Caco-2 (cell line): ENCODE measurements around the gene PSD. TPM values are rescaled to one million over a fixed set of nuclear protein-coding genes. Genes with fewer than 3 reads are reported as not detected.

Experiments used
- BruUV-seq: library from RNA; stranded (reverse); fragments of 400-500 nt; replicated peaks from 2 replicates; lab custom pipeline; 2021; lab: Mats Ljungman, UMichigan
- CTCF ChIA-PET: fragments of 300-600 bp; sonication (Branson Sonifier 250); formaldehyde crosslinking; loops from one replicate; lab custom pipeline; 2022; ENCODE audit warnings: antibody characterized with exemption; lab: Charles Lee
- POLR2A ChIA-PET: fragments of 300-600 bp; sonication (Branson Sonifier 250); formaldehyde crosslinking; loops from one replicate; lab custom pipeline; 2022; ENCODE audit warnings: antibody characterized with exemption; lab: Charles Lee
- DNase-seq, 2 experiments: peaks; one replicate each; pipeline versions ENCODE4 v3.0.0 to v3.0.0-alpha.2; 2020 to 2022
- H3K27me3 ChIP-seq: replicated peaks from 2 replicates; pipeline ENCODE4 v1.6.0; 2011; ENCODE audit warnings: low read length; ENCODE audit not compliant: control insufficient read depth, insufficient read depth
- H3K36me3 ChIP-seq: 2 replicates; pipeline ENCODE4 v1.5.1; 2011; ENCODE audit warnings: low read length; ENCODE audit not compliant: control insufficient read depth, insufficient read depth
- H3K4me1 ChIP-seq: fragments of 250-450 bp; sonication (Bioruptor Pico); 2 replicates; pipeline ENCODE4 v1.5.1; 2020; ENCODE audit warnings: mild to moderate bottlenecking
- H3K4me3 ChIP-seq: 2 replicates; pipeline ENCODE4 v1.5.1; 2011; ENCODE audit warnings: low read depth, mild to moderate bottlenecking, control low read depth, low read length
- H3K9me3 ChIP-seq: fragments of 250-450 bp; sonication (Bioruptor Pico); 2 replicates; pipeline ENCODE4 v1.5.1; 2020; ENCODE audit warnings: mild to moderate bottlenecking, moderate library complexity
- H3K27ac Mint-ChIP-seq: one replicate; pipeline ENCODE4 v1.8.0; 2022; ENCODE audit warnings: mixed read lengths; ENCODE audit not compliant: unreplicated experiment
- H3K27me3 Mint-ChIP-seq: one replicate; pipeline ENCODE4 v1.8.0; 2022; ENCODE audit warnings: mixed read lengths; ENCODE audit not compliant: insufficient read depth, unreplicated experiment
- H3K36me3 Mint-ChIP-seq: one replicate; pipeline ENCODE4 v1.8.0; 2022; ENCODE audit warnings: mild to moderate bottlenecking, mixed read lengths; ENCODE audit not compliant: insufficient read depth, unreplicated experiment
- H3K4me1 Mint-ChIP-seq: one replicate; pipeline ENCODE4 v1.8.0; 2022; ENCODE audit warnings: low read depth, mixed read lengths; ENCODE audit not compliant: unreplicated experiment
- H3K4me3 Mint-ChIP-seq: one replicate; pipeline ENCODE4 v1.8.0; 2022; ENCODE audit warnings: mild to moderate bottlenecking, moderate library complexity, mixed read lengths; ENCODE audit not compliant: unreplicated experiment
- H3K9me3 Mint-ChIP-seq: one replicate; pipeline ENCODE4 v1.8.0; 2022; ENCODE audit warnings: mixed read lengths; ENCODE audit not compliant: unreplicated experiment
- intact Hi-C: fragments of 100-400 bp; cut with micrococcal nuclease; formaldehyde crosslinking; loops from one replicate; pipeline ENCODE4 v1.10.0; 2022; ENCODE audit not compliant: unreplicated experiment
- total RNA-seq: library from RNA; stranded (reverse); gene quantifications from 2 replicates; pipeline ENCODE4 v1.2.3, GENCODE V29; 2022
- TF ChIP-seq, protein P1 (sequence below), 2 experiments: fragments of 200-600 bp in 1 of 2; IDR thresholded peaks; 1 replicate in 1 of 2; 2 replicates in 1 of 2; pipeline versions ENCODE4 v1.5.1 to v1.8.0; 2011 to 2022; ENCODE audit warnings: antibody characterized with exemption in 1 of 2, control low read depth in 1 of 2, inconsistent platforms in 1 of 2, low read depth in 1 of 2, low read length in 1 of 2, mild to moderate bottlenecking in 1 of 2, moderate library complexity in 1 of 2; ENCODE audit not compliant: insufficient read depth in 1 of 2, severe bottlenecking in 1 of 2, unreplicated experiment in 1 of 2

Gene PSD
- total RNA-seq, 1 experiment from 2014 or later = 2.8 TPM

DNA sequence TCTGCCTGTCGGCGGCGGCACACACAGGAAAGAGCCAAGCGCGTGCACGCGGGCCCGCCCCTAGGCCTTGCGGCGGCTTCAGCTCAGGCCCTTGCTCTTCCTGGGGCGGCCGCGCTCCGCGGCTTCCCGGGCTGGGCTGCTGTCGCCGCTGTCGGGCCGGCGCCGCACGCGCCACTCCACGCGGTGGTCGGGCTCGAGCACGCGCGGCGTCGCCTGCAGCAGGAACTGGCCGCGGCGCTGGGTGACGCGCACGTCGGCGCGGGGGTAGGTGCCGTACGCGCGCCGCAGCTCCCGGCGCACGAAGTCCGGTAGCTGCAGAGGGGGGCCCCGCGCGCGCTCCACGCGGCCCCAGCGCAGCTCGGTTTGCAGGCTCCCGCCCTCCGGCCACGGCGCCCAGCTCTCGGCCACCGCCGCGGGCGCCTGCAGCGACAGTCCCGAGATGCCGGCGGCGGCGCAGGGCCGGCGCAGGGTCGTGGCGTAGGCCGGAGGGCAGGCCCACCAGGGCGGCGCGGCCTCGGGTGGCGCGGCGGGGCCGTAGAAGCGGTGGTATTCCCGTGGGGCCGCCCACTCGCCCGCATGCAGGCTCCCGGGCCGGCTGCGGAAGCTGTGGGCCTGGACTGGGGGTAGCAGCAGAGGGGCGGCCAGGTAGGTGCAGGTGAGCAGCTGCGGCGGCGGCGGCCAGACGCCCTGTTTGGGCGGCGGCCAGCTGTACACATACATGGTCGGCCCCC, 32.0 kb upstream of the PSD start:
- ChIA-PET POLR2A (interaction anchor here (0.6 to 2.4 kb wide), 12 partner anchors 8 to 142 kb away, joined by 3 to 23 read pairs (median 4); partner anchors contain the start of genes ACTR1A and CUEDC2), CTCF (interaction anchor here (0.5 to 2.0 kb wide), 6 partner anchors 14 to 264 kb away, joined by 3 to 8 read pairs (median 5); partner anchors contain the start of genes ARL3, CUEDC2, SFXN2 and TRIM8)
- Mint-ChIP-seq H3K4me1 (peaks cover 30% of the 10 kb centered on the region), H3K9me3 (no peaks in the 10 kb centered on the region), H3K36me3 (peaks cover 53% of the 10 kb centered on the region), H3K27ac (peak overlapping the region; percentile 90), H3K4me3 (peak overlapping the region; percentile 90), H3K27me3 (no peaks in the 10 kb centered on the region)
- intact Hi-C loops = loop anchor here (1.0 kb wide), 2 partner anchors 11 to 18 kb away; partner anchors contain the start of gene CUEDC2
- peak; percentile 89 to 94 for DNase-seq
- no peaks in the 10 kb centered on the region for H3K9me3 ChIP-seq
- TF ChIP-seq, protein P1, sequence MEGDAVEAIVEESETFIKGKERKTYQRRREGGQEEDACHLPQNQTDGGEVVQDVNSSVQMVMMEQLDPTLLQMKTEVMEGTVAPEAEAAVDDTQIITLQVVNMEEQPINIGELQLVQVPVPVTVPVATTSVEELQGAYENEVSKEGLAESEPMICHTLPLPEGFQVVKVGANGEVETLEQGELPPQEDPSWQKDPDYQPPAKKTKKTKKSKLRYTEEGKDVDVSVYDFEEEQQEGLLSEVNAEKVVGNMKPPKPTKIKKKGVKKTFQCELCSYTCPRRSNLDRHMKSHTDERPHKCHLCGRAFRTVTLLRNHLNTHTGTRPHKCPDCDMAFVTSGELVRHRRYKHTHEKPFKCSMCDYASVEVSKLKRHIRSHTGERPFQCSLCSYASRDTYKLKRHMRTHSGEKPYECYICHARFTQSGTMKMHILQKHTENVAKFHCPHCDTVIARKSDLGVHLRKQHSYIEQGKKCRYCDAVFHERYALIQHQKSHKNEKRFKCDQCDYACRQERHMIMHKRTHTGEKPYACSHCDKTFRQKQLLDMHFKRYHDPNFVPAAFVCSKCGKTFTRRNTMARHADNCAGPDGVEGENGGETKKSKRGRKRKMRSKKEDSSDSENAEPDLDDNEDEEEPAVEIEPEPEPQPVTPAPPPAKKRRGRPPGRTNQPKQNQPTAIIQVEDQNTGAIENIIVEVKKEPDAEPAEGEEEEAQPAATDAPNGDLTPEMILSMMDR (IDR thresholded peaks at IDR 0.05; ENCODE audit: insufficient read depth in 1 of 2, low read depth in 1 of 2, low read length in 1 of 2, severe bottlenecking in 1 of 2, unreplicated experiment in 1 of 2) = peak in 1 of 2 experiments; percentile 5
- H3K4me1 ChIP-seq = peaks cover 41% of the 10 kb centered on the region
- no TSS peak for BruUV-seq
- H3K36me3 ChIP-seq = 0 out of 2 replicates have a peak, but pooled peaks cover 1% of the 10 kb centered on the region
- no peaks in the 10 kb centered on the region for H3K27me3 ChIP-seq
- H3K4me3 ChIP-seq = peak overlapping the region; percentile 84

DNA sequence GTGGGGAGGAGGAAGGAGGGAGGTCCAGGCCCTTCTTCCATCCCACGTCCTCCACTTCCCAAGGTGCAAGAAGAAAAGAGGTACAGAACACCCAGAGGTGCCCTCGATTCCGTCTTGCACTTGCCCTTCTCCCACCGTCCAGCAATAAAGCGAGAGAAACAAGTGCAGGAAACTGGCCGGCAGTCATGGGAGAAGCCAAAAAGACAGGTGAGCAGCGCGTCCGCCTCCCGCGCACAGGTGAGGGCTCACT, 31.5 kb upstream of the PSD start:
- TSS peak; percentile 29 for BruUV-seq
- intact Hi-C loops = loop anchor here (1.0 kb wide), 2 partner anchors 11 to 18 kb away; partner anchors contain the start of gene CUEDC2
- Mint-ChIP-seq H3K27me3 (no peaks in the 10 kb centered on the region), H3K36me3 (peaks cover 50% of the 10 kb centered on the region), H3K9me3 (no peaks in the 10 kb centered on the region), H3K4me3 (peak overlapping the region; percentile 90), H3K27ac (peak overlapping the region; percentile 90), H3K4me1 (peaks cover 27% of the 10 kb centered on the region)
- no peaks in the 10 kb centered on the region for H3K27me3 ChIP-seq
- H3K36me3 ChIP-seq = no peaks in the 10 kb centered on the region
- peak overlapping the region; percentile 84 for H3K4me3 ChIP-seq
- TF ChIP-seq, protein P1 (IDR thresholded peaks at IDR 0.05; ENCODE audit: insufficient read depth in 1 of 2, low read depth in 1 of 2, low read length in 1 of 2, severe bottlenecking in 1 of 2, unreplicated experiment in 1 of 2) = no peak
- no peaks in the 10 kb centered on the region for H3K9me3 ChIP-seq
- CTCF ChIA-PET = interaction anchor here (1.2 to 2.0 kb wide), 3 partner anchors 18 to 194 kb away, joined by 3 to 8 read pairs (median 5); partner anchors contain the start of genes CUEDC2 and TRIM8
- DNase-seq = no peak
- POLR2A ChIA-PET = interaction anchor here (0.6 to 2.4 kb wide), 10 partner anchors 8 to 134 kb away, joined by 3 to 23 read pairs (median 5); partner anchors contain the start of genes ACTR1A and CUEDC2
- H3K4me1 ChIP-seq = peaks cover 36% of the 10 kb centered on the region

DNA sequence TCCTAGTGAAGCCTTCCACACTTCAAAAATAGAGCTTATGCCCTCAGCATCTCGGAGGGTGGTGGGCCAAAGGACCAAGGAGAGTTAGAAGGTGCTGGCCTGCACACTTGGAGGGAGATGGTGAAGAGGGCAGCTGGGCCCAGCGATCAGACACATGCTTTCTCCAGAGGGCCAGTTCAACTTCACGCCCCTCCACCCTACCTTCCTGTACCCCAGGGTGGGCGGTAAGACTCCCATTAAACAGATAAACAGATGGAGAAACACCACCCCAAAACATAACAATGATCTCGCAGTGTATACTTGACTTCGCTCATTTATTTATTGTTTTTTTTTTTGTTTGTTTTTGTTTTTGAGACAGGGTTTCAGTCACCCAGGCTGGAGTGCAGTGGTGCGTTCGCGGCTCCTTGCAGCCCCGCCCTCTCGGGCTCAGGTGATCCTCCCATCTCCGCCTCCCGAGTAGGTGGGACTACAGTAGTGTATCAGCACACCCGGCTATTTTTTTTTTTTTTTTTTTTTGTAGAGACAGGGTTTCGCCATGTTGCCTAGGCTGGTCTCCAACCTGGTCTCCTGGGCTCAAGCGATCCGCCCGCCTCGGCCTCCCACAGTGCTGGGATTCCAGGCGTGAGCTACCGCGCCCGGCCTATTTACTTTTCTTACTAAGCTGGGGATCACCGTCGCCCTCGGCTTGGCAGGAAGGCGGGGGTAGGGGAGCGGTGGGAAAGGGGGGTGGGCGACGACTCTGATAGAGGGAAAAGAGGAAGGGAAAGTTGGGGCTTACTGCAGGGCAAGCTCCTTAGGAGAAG, 30.9 kb upstream of the PSD start:
- TF ChIP-seq, protein P1 (IDR thresholded peaks at IDR 0.05; ENCODE audit: insufficient read depth in 1 of 2, low read depth in 1 of 2, low read length in 1 of 2, severe bottlenecking in 1 of 2, unreplicated experiment in 1 of 2) = no peak
- POLR2A ChIA-PET = interaction anchor here (0.6 to 2.4 kb wide), 7 partner anchors 8 to 113 kb away, joined by 3 to 23 read pairs (median 6); partner anchors contain the start of gene CUEDC2
- DNase-seq = peak; percentile 90 to 92
- peak overlapping the region; percentile 90 for H3K27ac Mint-ChIP-seq
- H3K9me3 ChIP-seq = no peaks in the 10 kb centered on the region
- intact Hi-C loops = loop anchor here (1.0 kb wide), 3 partner anchors 12 to 55 kb away; partner anchors contain the start of gene CUEDC2
- no peaks in the 10 kb centered on the region for H3K27me3 ChIP-seq
- H3K36me3 ChIP-seq = no peaks in the 10 kb centered on the region
- no peaks in the 10 kb centered on the region for H3K27me3 Mint-ChIP-seq
- BruUV-seq = TSS peak; percentile 48
- CTCF ChIA-PET = interaction anchor here (1.2 to 2.0 kb wide), 3 partner anchors 17 to 195 kb away, joined by 3 to 8 read pairs (median 5); partner anchors contain the start of genes CUEDC2 and TRIM8
- H3K9me3 Mint-ChIP-seq = no peaks in the 10 kb centered on the region
- H3K4me3 Mint-ChIP-seq = peak overlapping the region; percentile 90
- H3K4me1 ChIP-seq = peaks cover 31% of the 10 kb centered on the region
- H3K4me1 Mint-ChIP-seq = peaks cover 22% of the 10 kb centered on the region
- peaks cover 45% of the 10 kb centered on the region for H3K36me3 Mint-ChIP-seq
- H3K4me3 ChIP-seq = peak overlapping the region; percentile 84
